ENCODE data around the gene BTBD10. TPM values are rescaled to one million over a fixed set of nuclear protein-coding genes. Genes with fewer than 3 reads are reported as not detected.
A peak's percentile ranks its signal among the peaks of the same experiment; 100 is the strongest.

BTBD10 gene
- total RNA-seq, 1 donor from 2014 or later, result 82.2 TPM

DNA sequence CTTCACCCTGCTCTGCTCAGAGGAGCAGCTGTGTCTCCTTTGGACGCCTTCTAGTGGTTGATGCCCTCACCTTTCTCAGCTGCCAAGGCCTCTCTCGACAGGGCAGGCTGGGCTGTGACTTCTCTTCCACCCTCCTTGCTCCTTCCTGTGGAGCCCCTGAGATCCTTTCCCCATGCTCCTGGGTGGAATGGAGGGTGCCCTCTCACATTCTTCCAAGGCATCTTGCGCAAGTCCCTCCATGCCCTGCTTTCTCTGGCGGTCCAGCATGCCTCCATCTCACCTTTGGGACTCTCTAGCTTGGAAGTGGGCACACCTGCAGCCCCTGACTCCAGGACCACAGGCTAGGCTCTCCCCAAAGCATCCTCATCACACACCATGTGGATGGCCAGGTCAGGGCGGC lies 116.6 kb downstream of the BTBD10 start:
- TF ChIP-seq, protein P1, sequence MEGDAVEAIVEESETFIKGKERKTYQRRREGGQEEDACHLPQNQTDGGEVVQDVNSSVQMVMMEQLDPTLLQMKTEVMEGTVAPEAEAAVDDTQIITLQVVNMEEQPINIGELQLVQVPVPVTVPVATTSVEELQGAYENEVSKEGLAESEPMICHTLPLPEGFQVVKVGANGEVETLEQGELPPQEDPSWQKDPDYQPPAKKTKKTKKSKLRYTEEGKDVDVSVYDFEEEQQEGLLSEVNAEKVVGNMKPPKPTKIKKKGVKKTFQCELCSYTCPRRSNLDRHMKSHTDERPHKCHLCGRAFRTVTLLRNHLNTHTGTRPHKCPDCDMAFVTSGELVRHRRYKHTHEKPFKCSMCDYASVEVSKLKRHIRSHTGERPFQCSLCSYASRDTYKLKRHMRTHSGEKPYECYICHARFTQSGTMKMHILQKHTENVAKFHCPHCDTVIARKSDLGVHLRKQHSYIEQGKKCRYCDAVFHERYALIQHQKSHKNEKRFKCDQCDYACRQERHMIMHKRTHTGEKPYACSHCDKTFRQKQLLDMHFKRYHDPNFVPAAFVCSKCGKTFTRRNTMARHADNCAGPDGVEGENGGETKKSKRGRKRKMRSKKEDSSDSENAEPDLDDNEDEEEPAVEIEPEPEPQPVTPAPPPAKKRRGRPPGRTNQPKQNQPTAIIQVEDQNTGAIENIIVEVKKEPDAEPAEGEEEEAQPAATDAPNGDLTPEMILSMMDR (IDR thresholded peaks at IDR 0.05; ENCODE audit: unreplicated experiment), result no peak
- Mint-ChIP-seq H3K9me3 (ENCODE audit: unreplicated experiment) (no peaks in the 10 kb centered on the region), H3K27me3 (ENCODE audit: unreplicated experiment) (peaks cover 2% of the 10 kb centered on the region), H3K4me3 (ENCODE audit: unreplicated experiment) (no peak overlapping the region), H3K36me3 (ENCODE audit: low read depth, unreplicated experiment) (peaks cover 4% of the 10 kb centered on the region), H3K4me1 (ENCODE audit: unreplicated experiment) (peaks cover 38% of the 10 kb centered on the region), H3K27ac (ENCODE audit: unreplicated experiment) (no peak overlapping the region)
- no peak for DNase-seq (ENCODE audit: low spot score)

- DNase-seq (ENCODE audit: low spot score), result no peak
These were observed 118.2 kb downstream of the BTBD10 start for GRCh38 chr11:13344818-13345217.

GRCh38 chr11:13343931-13344717 lies 118.9 kb downstream of the BTBD10 start:
- H3K27me3 Mint-ChIP-seq (ENCODE audit: unreplicated experiment), result peaks cover 2% of the 10 kb centered on the region
- H3K4me1 Mint-ChIP-seq (ENCODE audit: unreplicated experiment), result peaks cover 48% of the 10 kb centered on the region
- peaks cover 6% of the 10 kb centered on the region for H3K36me3 Mint-ChIP-seq (ENCODE audit: low read depth, unreplicated experiment)
- no peaks in the 10 kb centered on the region for H3K9me3 Mint-ChIP-seq (ENCODE audit: unreplicated experiment)
- no peak overlapping the region for H3K27ac Mint-ChIP-seq (ENCODE audit: unreplicated experiment)
- DNase-seq (ENCODE audit: low spot score), result peak; percentile 75
- TF ChIP-seq, protein P1 (IDR thresholded peaks at IDR 0.05; ENCODE audit: unreplicated experiment), result peak; percentile 90
- H3K4me3 Mint-ChIP-seq (ENCODE audit: unreplicated experiment), result no peak overlapping the region

More at GRCh38 chr11:13344818-13345217, 118.2 kb downstream of the BTBD10 start:
- H3K4me3 Mint-ChIP-seq (ENCODE audit: unreplicated experiment), result no peak overlapping the region
- no peak overlapping the region for H3K27ac Mint-ChIP-seq (ENCODE audit: unreplicated experiment)
- H3K4me1 Mint-ChIP-seq (ENCODE audit: unreplicated experiment), result peaks cover 47% of the 10 kb centered on the region
- H3K9me3 Mint-ChIP-seq (ENCODE audit: unreplicated experiment), result no peaks in the 10 kb centered on the region
- TF ChIP-seq, protein P1 (IDR thresholded peaks at IDR 0.05; ENCODE audit: unreplicated experiment), result no peak
- H3K27me3 Mint-ChIP-seq (ENCODE audit: unreplicated experiment), result no peaks in the 10 kb centered on the region
- H3K36me3 Mint-ChIP-seq (ENCODE audit: low read depth, unreplicated experiment), result no peaks in the 10 kb centered on the region

GRCh38 chr11:13343067-13343466 lies 120.0 kb downstream of the BTBD10 start:
- Mint-ChIP-seq H3K4me1 (ENCODE audit: unreplicated experiment) (peaks cover 41% of the 10 kb centered on the region), H3K36me3 (ENCODE audit: low read depth, unreplicated experiment) (peaks cover 7% of the 10 kb centered on the region), H3K27ac (ENCODE audit: unreplicated experiment) (peak overlapping the region; percentile 11), H3K9me3 (ENCODE audit: unreplicated experiment) (no peaks in the 10 kb centered on the region), H3K27me3 (ENCODE audit: unreplicated experiment) (peaks cover 4% of the 10 kb centered on the region), H3K4me3 (ENCODE audit: unreplicated experiment) (no peak overlapping the region)
- no peak for DNase-seq (ENCODE audit: low spot score)
- TF ChIP-seq, protein P1 (IDR thresholded peaks at IDR 0.05; ENCODE audit: unreplicated experiment), result no peak

GRCh38 chr11:13341026-13341425 lies 122.0 kb downstream of the BTBD10 start:
- Mint-ChIP-seq H3K27me3 (ENCODE audit: unreplicated experiment) (peaks cover 4% of the 10 kb centered on the region), H3K4me3 (ENCODE audit: unreplicated experiment) (no peak overlapping the region), H3K36me3 (ENCODE audit: low read depth, unreplicated experiment) (peaks cover 7% of the 10 kb centered on the region), H3K27ac (ENCODE audit: unreplicated experiment) (no peak overlapping the region), H3K9me3 (ENCODE audit: unreplicated experiment) (no peaks in the 10 kb centered on the region), H3K4me1 (ENCODE audit: unreplicated experiment) (peaks cover 27% of the 10 kb centered on the region)
- TF ChIP-seq, protein P1 (IDR thresholded peaks at IDR 0.05; ENCODE audit: unreplicated experiment), result no peak
- no peak for DNase-seq (ENCODE audit: low spot score)
